Osteoblast (primary cell): ENCODE data around the gene RIMBP3B. TPM values are rescaled to one million over a fixed set of nuclear protein-coding genes. Genes with fewer than 3 reads are reported as not detected.
"Not testable (repeated sequence)": the region's sequence is repeated elsewhere in the genome, so short reads cannot be mapped to it uniquely, and the experiment has no call there.

Experiments
- DNase-seq: peaks from one replicate; pipeline ENCODE4 v3.0.0; 2011; ENCODE audit warnings: low spot score, mixed read lengths; ENCODE audit not compliant: insufficient read length; ENCODE audit errors: missing footprints
- H2AFZ ChIP-seq: 2 replicates; pipeline ENCODE4 v1.6.0; 2011; ENCODE audit warnings: mild to moderate bottlenecking, low read length
- H3K27ac ChIP-seq: 2 replicates; pipeline ENCODE4 v1.5.1; 2011; ENCODE audit warnings: mild to moderate bottlenecking, low read depth, low read length, moderate library complexity
- H3K27me3 ChIP-seq: 2 replicates; pipeline ENCODE4 v1.6.0; 2012; ENCODE audit warnings: mild to moderate bottlenecking, control low read depth, inconsistent platforms, low read length, moderate library complexity; ENCODE audit not compliant: insufficient read depth
- H3K36me3 ChIP-seq: 2 replicates; pipeline ENCODE4 v1.5.1; 2011; ENCODE audit warnings: mild to moderate bottlenecking, low read length, control low read depth, moderate library complexity; ENCODE audit not compliant: insufficient read depth
- H3K4me1 ChIP-seq: 2 replicates; pipeline ENCODE4 v1.5.1; 2011; ENCODE audit warnings: mild to moderate bottlenecking, low read length, control low read depth, moderate library complexity; ENCODE audit not compliant: insufficient read depth
- H3K4me2 ChIP-seq: 2 replicates; pipeline ENCODE4 v1.6.0; 2011; ENCODE audit warnings: mild to moderate bottlenecking, low read length; ENCODE audit not compliant: insufficient read depth
- H3K4me3 ChIP-seq: fragments of 200-600 bp; sonication (generic); 3 replicates; pipeline ENCODE4 v1.5.1; 2012; ENCODE audit warnings: mild to moderate bottlenecking, low read length, inconsistent platforms; ENCODE audit not compliant: insufficient read depth
- H3K79me2 ChIP-seq: 2 replicates; pipeline ENCODE4 v1.6.0; 2012; ENCODE audit warnings: mild to moderate bottlenecking, low read length, control low read depth, inconsistent platforms; ENCODE audit not compliant: insufficient read depth
- H3K9me3 ChIP-seq: 2 replicates; pipeline ENCODE4 v1.5.1; 2011; ENCODE audit warnings: low read depth, low read length, control low read depth
- H4K20me1 ChIP-seq: 2 replicates; pipeline ENCODE4 v1.6.0; 2012; ENCODE audit warnings: mild to moderate bottlenecking, low read length, control low read depth; ENCODE audit not compliant: insufficient read depth
- total RNA-seq: library from RNA; depleted of rRNA; stranded (reverse); fragments of >200 nt; gene quantifications from 2 replicates; pipeline ENCODE4 v1.2.3, GENCODE V29; 2012

Gene RIMBP3B, protein sequence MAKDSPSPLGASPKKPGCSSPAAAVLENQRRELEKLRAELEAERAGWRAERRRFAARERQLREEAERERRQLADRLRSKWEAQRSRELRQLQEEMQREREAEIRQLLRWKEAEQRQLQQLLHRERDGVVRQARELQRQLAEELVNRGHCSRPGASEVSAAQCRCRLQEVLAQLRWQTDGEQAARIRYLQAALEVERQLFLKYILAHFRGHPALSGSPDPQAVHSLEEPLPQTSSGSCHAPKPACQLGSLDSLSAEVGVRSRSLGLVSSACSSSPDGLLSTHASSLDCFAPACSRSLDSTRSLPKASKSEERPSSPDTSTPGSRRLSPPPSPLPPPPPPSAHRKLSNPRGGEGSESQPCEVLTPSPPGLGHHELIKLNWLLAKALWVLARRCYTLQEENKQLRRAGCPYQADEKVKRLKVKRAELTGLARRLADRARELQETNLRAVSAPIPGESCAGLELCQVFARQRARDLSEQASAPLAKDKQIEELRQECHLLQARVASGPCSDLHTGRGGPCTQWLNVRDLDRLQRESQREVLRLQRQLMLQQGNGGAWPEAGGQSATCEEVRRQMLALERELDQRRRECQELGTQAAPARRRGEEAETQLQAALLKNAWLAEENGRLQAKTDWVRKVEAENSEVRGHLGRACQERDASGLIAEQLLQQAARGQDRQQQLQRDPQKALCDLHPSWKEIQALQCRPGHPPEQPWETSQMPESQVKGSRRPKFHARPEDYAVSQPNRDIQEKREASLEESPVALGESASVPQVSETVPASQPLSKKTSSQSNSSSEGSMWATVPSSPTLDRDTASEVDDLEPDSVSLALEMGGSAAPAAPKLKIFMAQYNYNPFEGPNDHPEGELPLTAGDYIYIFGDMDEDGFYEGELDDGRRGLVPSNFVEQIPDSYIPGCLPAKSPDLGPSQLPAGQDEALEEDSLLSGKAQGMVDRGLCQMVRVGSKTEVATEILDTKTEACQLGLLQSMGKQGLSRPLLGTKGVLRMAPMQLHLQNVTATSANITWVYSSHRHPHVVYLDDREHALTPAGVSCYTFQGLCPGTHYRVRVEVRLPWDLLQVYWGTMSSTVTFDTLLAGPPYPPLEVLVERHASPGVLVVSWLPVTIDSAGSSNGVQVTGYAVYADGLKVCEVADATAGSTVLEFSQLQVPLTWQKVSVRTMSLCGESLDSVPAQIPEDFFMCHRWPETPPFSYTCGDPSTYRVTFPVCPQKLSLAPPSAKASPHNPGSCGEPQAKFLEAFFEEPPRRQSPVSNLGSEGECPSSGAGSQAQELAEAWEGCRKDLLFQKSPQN (N-terminal part only)
- 0.29 TPM in 1 of 2 replicates, not detected in the other for total RNA-seq

GRCh38 chr22:21383701-21384467 is at the start of gene RIMBP3B:
Gene RIMBP3B (plus strand): TSS chr22:21383751. CDS start chr22:21383859, 108 bp downstream.
- H3K4me2 ChIP-seq, H2AFZ ChIP-seq, H3K4me3 ChIP-seq, H3K27ac ChIP-seq, H3K4me1 ChIP-seq, H3K79me2 ChIP-seq, H3K36me3 ChIP-seq, DNase-seq, H4K20me1 ChIP-seq, H3K27me3 ChIP-seq, H3K9me3 ChIP-seq: not testable (repeated sequence)

GRCh38 chr22:21357527-21357926 is 26.0 kb upstream of the RIMBP3B start:
- H3K36me3 ChIP-seq, H3K4me2 ChIP-seq, DNase-seq, H3K27ac ChIP-seq, H3K27me3 ChIP-seq, H3K79me2 ChIP-seq, H3K4me3 ChIP-seq, H3K9me3 ChIP-seq, H2AFZ ChIP-seq, H3K4me1 ChIP-seq, H4K20me1 ChIP-seq: not testable (repeated sequence)

GRCh38 chr22:21360525-21360924 is 23.0 kb upstream of the RIMBP3B start:
- DNase-seq, H3K4me3 ChIP-seq, H2AFZ ChIP-seq, H3K27me3 ChIP-seq, H3K79me2 ChIP-seq, H3K4me1 ChIP-seq, H3K27ac ChIP-seq, H3K4me2 ChIP-seq, H3K9me3 ChIP-seq, H4K20me1 ChIP-seq, H3K36me3 ChIP-seq: not testable (repeated sequence)

GRCh38 chr22:21362473-21362872 is 21.1 kb upstream of the RIMBP3B start:
- not testable (repeated sequence) for H3K27me3 ChIP-seq, H3K4me1 ChIP-seq, H4K20me1 ChIP-seq, H3K9me3 ChIP-seq, H2AFZ ChIP-seq, DNase-seq, H3K79me2 ChIP-seq, H3K27ac ChIP-seq, H3K36me3 ChIP-seq, H3K4me3 ChIP-seq, H3K4me2 ChIP-seq

DNA sequence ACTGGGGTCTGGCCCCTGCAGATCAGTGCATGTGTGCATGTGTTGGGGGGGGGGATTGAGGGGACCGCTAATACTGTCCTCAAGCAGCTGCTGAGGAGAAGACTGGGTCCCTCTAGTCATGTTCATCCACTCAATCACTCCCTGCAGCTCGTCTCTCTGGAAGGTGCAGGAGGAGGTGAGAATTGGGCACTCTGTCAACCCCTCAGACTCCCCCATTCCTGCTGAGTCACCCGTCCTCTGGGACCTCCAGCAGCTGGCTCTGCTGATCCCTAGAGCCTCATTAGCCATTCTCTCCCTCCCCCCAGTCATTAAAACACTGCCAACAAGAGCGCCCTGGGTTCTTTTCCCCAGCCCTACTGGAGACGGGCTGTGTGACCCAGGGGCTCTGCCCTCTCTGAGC is 20.5 kb upstream of the RIMBP3B start:
- not testable (repeated sequence) for H3K4me1 ChIP-seq, H3K4me2 ChIP-seq, H3K9me3 ChIP-seq, H4K20me1 ChIP-seq, H3K4me3 ChIP-seq, DNase-seq, H3K36me3 ChIP-seq, H3K27me3 ChIP-seq, H2AFZ ChIP-seq, H3K27ac ChIP-seq, H3K79me2 ChIP-seq

DNA sequence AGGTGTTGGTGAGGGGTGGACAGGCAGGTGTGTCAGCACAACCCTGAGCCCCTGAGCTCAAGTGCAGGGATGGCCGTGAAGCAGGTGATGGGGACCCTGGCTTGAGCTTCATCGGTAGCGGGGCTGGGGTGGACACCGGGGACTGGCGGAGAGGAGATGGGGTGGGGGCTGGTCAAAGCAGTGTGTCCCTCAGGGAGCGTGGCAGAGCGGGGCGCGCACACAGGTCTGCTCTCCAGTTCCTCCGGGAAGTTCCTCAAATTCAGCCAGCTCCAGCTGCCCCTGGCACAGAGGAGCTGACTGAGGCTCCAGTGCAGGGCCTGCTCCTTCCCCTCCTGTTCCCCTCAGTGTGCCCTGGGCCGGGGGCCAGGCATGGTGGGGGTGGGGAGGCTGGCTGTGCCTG is 19.7 kb upstream of the RIMBP3B start:
- not testable (repeated sequence) for H3K27ac ChIP-seq, H2AFZ ChIP-seq, H3K4me3 ChIP-seq, H4K20me1 ChIP-seq, H3K4me2 ChIP-seq, H3K27me3 ChIP-seq, H3K4me1 ChIP-seq, DNase-seq, H3K36me3 ChIP-seq, H3K79me2 ChIP-seq, H3K9me3 ChIP-seq

DNA sequence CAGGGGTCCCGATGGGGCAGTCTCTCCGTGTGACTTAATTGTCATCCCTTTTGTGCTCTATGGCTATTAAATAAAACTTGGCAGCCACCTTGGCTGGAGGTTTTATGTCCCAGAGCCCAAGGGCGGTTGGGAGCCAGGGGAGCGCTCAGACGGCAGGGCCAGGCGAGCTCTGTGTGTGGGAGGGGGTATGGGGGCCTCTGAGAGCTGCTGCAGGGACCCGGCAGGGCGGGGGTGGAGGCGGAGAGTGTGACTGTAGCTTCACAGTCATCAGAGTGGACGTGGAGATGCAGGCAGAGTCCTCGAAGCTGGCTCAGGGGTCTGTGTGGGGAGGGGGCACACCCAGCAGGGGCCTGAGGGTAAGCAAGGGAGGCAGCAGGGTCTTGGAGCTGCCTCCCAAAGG is 19.2 kb upstream of the RIMBP3B start:
- H3K79me2 ChIP-seq, H3K27ac ChIP-seq, DNase-seq, H3K36me3 ChIP-seq, H3K4me3 ChIP-seq, H4K20me1 ChIP-seq, H3K27me3 ChIP-seq, H3K9me3 ChIP-seq, H3K4me1 ChIP-seq, H3K4me2 ChIP-seq, H2AFZ ChIP-seq: not testable (repeated sequence)

DNA sequence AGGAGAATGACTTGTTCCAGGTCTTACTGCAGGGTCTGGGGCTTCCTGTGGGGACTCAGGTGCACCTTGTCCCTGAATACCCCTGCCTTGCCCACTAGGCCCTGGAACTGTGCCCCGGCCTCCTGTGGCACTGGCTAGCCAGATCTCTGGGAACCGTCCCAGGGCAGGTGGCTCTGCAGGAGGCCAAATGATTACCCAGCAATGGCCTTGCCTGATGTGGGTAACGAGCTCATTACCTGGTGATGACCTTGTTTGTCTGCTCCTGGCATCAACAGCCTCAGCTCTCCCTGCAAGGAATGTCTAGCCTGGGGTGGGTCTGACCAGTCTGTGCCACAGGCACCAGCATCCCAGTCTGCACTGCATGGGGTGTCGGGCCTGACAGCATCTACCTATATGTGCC is 18.2 kb upstream of the RIMBP3B start:
- H2AFZ ChIP-seq, H3K4me1 ChIP-seq, H3K36me3 ChIP-seq, H3K27ac ChIP-seq, DNase-seq, H4K20me1 ChIP-seq, H3K4me2 ChIP-seq, H3K79me2 ChIP-seq, H3K4me3 ChIP-seq, H3K9me3 ChIP-seq, H3K27me3 ChIP-seq: not testable (repeated sequence)
